K562 (cell line): ENCODE data around the gene SPATS1. TPM values are rescaled to one million over a fixed set of nuclear protein-coding genes. Genes with fewer than 3 reads are reported as not detected.

Experiments
- CHD2 ChIP-seq: IDR thresholded peaks from 2 replicates; pipeline ENCODE4 v1.6.1; 2011; ENCODE audit warnings: low read depth, low read length
- JUN ChIP-seq, 2 experiments: sonication (generic) in 1 of 2; formaldehyde crosslinking in 1 of 2; IDR thresholded peaks; 2 replicates each; pipeline versions ENCODE4 v1.6.1 to v1.8.0; 2012 to 2022; ENCODE audit warnings: borderline replicate concordance in 2 of 2, mild to moderate bottlenecking in 2 of 2, improper control_type of control experiment in 1 of 2, low read depth in 1 of 2, low read length in 1 of 2, missing genetic modification reagents in 1 of 2
- KLF16 ChIP-seq: IDR thresholded peaks from 2 replicates; pipeline ENCODE4 v1.6.1; 2016; ENCODE audit warnings: antibody characterized with exemption
- MAZ ChIP-seq, 2 experiments: fragments of 450-650 bp in 1 of 2; sonication (generic) in 1 of 2; formaldehyde crosslinking; IDR thresholded peaks in 1 of 2; conservative IDR thresholded peaks in 1 of 2; 2 replicates each; pipeline versions ENCODE4 v1.4.0 to v1.5.0; 2020; ENCODE audit warnings: mild to moderate bottlenecking in 1 of 2, missing genetic modification reagents in 1 of 2
- MCM5 ChIP-seq: fragments of 450-650 bp; IDR thresholded peaks from 2 replicates; pipeline ENCODE4 v1.6.1; 2016; ENCODE audit warnings: low read depth
- MTA1 ChIP-seq: fragments of 450-650 bp; IDR thresholded peaks from 2 replicates; pipeline ENCODE4 v1.6.1; 2017; ENCODE audit warnings: borderline replicate concordance
- POLR2A ChIP-seq: fragments of 450-650 bp; conservative IDR thresholded peaks from 2 replicates; pipeline ENCODE4 v1.6.1; 2016
- ZNF12 ChIP-seq: sonication (generic); formaldehyde crosslinking; IDR thresholded peaks from 2 replicates; pipeline ENCODE4 v1.4.0; 2020; ENCODE audit warnings: mild to moderate bottlenecking, missing genetic modification reagents
- polyA plus RNA-seq, 8 experiments: library from polyadenylated mRNA; depleted of rRNA in 4 of 8; stranded (reverse) in 5 of 8; unstranded in 3 of 8; fragments of >200 nt; fragmentation: Nextera tagmentation in 2 of 8; fragmentation: Illumina TruSeq in 1 of 8; extraction: Ambion mirVana in 2 of 8; extraction: Trizol in 1 of 8; gene quantifications; 2 replicates each; pipeline versions ENCODE4 v1.2.1 to v1.2.3, GENCODE V29; 2011 to 2014; ENCODE audit warnings: inconsistent platforms in 1 of 8, missing spikeins in 1 of 8
- total RNA-seq, 7 experiments: library from RNA; depleted of rRNA in 6 of 7; stranded (reverse); fragments of >200 nt in 6 of 7; fragmentation: Illumina TruSeq in 2 of 7; extraction: Trizol in 2 of 7; gene quantifications; 2 replicates each; pipeline versions ENCODE4 v1.2.1 to v1.2.3, GENCODE V29; 2011 to 2021; ENCODE audit warnings: low replicate concordance in 1 of 7
- TF ChIP-seq, protein P1 (sequence below): fragments of 250-450 bp; sonication (Bioruptor Pico); IDR thresholded peaks from 2 replicates; pipeline ENCODE4 v1.8.0; 2021; ENCODE audit warnings: moderate library complexity, mild to moderate bottlenecking, inconsistent platforms
- TF ChIP-seq, protein P2 (sequence below): sonication (generic); formaldehyde crosslinking; IDR thresholded peaks from 2 replicates; pipeline ENCODE4 v1.8.1; 2023; ENCODE audit warnings: mild to moderate bottlenecking, missing genetic modification reagents
- TF ChIP-seq, protein P3 (sequence below), 2 experiments: IDR thresholded peaks in 1 of 2; conservative IDR thresholded peaks in 1 of 2; 2 replicates each; pipeline ENCODE4 v1.6.1; 2016; ENCODE audit warnings: low read depth in 2 of 2, mild to moderate bottlenecking in 1 of 2, missing compliant biosample characterization in 1 of 2, missing genetic modification characterization in 1 of 2, moderate library complexity in 1 of 2
- TF ChIP-seq, protein P4 (sequence below), 3 experiments: IDR thresholded peaks in 2 of 3; conservative IDR thresholded peaks in 1 of 3; 2 replicates each; pipeline ENCODE4 v1.5.1; 2011 to 2012; ENCODE audit warnings: low read length in 3 of 3, mild to moderate bottlenecking in 3 of 3, control low read depth in 2 of 3, improper control_type of control experiment in 1 of 3, inconsistent platforms in 1 of 3, low read depth in 1 of 3, mixed read lengths in 1 of 3, moderate library complexity in 1 of 3; ENCODE audit not compliant: insufficient read depth in 2 of 3
- TF ChIP-seq, protein P5 (sequence below): fragments of 450-650 bp; IDR thresholded peaks from 2 replicates; pipeline ENCODE4 v1.6.1; 2016; ENCODE audit warnings: mild to moderate bottlenecking

Gene SPATS1
- total and polyA plus RNA-seq, 9 of the 15 experiments (the other 6 are each of a cell fraction or from before 2014, with no cell fraction given), result not detected

DNA sequence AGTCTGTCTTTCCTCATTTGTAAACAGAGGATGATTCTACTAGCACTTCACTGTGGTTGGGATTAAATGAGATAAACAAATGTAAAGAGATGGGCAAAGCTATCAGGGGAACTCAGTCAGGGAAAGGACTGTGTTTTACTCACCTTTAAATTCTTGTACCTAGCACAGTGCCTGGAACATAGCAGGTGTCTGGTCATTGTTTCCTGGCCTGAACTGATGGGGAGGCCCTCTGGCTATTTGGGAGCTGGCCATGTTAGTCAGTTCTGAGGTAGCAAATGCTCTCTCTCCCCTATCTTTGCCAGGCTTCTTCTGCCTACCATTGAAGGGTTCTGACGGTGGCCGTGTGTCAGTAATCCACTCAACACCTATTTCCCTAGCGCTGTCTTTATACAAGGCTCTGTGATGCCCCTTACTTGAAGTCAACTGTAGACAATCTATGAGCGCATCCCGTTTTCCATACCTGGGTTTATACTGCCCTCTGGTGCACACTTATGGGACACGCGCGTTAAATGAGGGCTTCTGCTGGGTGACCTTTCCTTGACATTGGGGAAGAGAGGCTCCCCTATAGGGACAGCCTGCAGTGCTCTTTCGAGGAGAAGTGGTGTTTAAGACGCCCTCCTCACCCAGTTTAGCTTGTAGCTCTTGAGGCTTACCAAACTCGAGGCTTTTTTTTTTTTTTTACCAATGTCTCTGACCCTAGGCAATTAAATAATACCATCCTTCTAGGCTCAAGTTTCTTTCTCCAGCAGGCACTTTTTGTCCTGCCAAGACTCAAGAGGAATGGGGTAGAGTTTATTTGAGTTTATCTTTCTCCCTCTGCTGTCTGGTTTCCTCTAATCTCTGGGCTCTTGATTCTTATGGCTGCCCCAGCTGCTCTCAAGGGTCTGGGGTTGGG, 4.0 kb upstream of the SPATS1 start (continued):
- TF ChIP-seq, protein P1, sequence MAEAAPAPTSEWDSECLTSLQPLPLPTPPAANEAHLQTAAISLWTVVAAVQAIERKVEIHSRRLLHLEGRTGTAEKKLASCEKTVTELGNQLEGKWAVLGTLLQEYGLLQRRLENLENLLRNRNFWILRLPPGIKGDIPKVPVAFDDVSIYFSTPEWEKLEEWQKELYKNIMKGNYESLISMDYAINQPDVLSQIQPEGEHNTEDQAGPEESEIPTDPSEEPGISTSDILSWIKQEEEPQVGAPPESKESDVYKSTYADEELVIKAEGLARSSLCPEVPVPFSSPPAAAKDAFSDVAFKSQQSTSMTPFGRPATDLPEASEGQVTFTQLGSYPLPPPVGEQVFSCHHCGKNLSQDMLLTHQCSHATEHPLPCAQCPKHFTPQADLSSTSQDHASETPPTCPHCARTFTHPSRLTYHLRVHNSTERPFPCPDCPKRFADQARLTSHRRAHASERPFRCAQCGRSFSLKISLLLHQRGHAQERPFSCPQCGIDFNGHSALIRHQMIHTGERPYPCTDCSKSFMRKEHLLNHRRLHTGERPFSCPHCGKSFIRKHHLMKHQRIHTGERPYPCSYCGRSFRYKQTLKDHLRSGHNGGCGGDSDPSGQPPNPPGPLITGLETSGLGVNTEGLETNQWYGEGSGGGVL, result no peak
- TF ChIP-seq, protein P2, sequence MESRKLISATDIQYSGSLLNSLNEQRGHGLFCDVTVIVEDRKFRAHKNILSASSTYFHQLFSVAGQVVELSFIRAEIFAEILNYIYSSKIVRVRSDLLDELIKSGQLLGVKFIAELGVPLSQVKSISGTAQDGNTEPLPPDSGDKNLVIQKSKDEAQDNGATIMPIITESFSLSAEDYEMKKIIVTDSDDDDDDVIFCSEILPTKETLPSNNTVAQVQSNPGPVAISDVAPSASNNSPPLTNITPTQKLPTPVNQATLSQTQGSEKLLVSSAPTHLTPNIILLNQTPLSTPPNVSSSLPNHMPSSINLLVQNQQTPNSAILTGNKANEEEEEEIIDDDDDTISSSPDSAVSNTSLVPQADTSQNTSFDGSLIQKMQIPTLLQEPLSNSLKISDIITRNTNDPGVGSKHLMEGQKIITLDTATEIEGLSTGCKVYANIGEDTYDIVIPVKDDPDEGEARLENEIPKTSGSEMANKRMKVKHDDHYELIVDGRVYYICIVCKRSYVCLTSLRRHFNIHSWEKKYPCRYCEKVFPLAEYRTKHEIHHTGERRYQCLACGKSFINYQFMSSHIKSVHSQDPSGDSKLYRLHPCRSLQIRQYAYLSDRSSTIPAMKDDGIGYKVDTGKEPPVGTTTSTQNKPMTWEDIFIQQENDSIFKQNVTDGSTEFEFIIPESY (CRISPR knock-in tag), result no peak
- TF ChIP-seq ZNF12 (CRISPR knock-in tag) (no peak), JUN (IDR thresholded peaks at IDR 0.05; ENCODE audit: borderline replicate concordance, low read depth, low read length) (peak; percentile 8; the same call in 1 of the 2 replicates), JUN (CRISPR knock-in tag; IDR thresholded peaks at IDR 0.05; ENCODE audit: borderline replicate concordance) (no peak), MCM5 (no peak), POLR2A (no peak), CHD2 (no peak), KLF16 (no peak; the same call in 1 of the 2 replicates), MAZ (CRISPR knock-in tag; conservative IDR thresholded peaks at IDR 0.05 in 1 of 2, IDR thresholded peaks at IDR 0.05 in 1 of 2) (peak in 1 of 2 experiments; percentile 37; a peak in 1 of 4 replicates), MTA1 (no peak)
- TF ChIP-seq, protein P3, sequence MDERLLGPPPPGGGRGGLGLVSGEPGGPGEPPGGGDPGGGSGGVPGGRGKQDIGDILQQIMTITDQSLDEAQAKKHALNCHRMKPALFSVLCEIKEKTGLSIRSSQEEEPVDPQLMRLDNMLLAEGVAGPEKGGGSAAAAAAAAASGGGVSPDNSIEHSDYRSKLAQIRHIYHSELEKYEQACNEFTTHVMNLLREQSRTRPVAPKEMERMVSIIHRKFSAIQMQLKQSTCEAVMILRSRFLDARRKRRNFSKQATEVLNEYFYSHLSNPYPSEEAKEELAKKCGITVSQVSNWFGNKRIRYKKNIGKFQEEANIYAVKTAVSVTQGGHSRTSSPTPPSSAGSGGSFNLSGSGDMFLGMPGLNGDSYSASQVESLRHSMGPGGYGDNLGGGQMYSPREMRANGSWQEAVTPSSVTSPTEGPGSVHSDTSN (CRISPR knock-in tag; IDR thresholded peaks at IDR 0.05; ENCODE audit: low read depth), result no peak
- TF ChIP-seq, protein P3 (tag; conservative IDR thresholded peaks at IDR 0.05; ENCODE audit: low read depth), result no peak
- TF ChIP-seq, protein P4, sequence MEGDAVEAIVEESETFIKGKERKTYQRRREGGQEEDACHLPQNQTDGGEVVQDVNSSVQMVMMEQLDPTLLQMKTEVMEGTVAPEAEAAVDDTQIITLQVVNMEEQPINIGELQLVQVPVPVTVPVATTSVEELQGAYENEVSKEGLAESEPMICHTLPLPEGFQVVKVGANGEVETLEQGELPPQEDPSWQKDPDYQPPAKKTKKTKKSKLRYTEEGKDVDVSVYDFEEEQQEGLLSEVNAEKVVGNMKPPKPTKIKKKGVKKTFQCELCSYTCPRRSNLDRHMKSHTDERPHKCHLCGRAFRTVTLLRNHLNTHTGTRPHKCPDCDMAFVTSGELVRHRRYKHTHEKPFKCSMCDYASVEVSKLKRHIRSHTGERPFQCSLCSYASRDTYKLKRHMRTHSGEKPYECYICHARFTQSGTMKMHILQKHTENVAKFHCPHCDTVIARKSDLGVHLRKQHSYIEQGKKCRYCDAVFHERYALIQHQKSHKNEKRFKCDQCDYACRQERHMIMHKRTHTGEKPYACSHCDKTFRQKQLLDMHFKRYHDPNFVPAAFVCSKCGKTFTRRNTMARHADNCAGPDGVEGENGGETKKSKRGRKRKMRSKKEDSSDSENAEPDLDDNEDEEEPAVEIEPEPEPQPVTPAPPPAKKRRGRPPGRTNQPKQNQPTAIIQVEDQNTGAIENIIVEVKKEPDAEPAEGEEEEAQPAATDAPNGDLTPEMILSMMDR (IDR thresholded peaks at IDR 0.05 in 2 of 3, conservative IDR thresholded peaks at IDR 0.05 in 1 of 3; ENCODE audit: insufficient read depth in 2 of 3, low read depth in 1 of 3, low read length in 3 of 3), result peak; percentile 87 to 96 (median 88)
- TF ChIP-seq, protein P5, sequence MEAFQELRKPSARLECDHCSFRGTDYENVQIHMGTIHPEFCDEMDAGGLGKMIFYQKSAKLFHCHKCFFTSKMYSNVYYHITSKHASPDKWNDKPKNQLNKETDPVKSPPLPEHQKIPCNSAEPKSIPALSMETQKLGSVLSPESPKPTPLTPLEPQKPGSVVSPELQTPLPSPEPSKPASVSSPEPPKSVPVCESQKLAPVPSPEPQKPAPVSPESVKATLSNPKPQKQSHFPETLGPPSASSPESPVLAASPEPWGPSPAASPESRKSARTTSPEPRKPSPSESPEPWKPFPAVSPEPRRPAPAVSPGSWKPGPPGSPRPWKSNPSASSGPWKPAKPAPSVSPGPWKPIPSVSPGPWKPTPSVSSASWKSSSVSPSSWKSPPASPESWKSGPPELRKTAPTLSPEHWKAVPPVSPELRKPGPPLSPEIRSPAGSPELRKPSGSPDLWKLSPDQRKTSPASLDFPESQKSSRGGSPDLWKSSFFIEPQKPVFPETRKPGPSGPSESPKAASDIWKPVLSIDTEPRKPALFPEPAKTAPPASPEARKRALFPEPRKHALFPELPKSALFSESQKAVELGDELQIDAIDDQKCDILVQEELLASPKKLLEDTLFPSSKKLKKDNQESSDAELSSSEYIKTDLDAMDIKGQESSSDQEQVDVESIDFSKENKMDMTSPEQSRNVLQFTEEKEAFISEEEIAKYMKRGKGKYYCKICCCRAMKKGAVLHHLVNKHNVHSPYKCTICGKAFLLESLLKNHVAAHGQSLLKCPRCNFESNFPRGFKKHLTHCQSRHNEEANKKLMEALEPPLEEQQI, result no peak
